ENCODE results near the gene STT3A. TPM values are rescaled to one million over a fixed set of nuclear protein-coding genes. Genes with fewer than 3 reads are reported as not detected.
"Not testable (repeated sequence)": the region's sequence is repeated elsewhere in the genome, so short reads cannot be mapped to it uniquely, and the experiment has no call there.

Gene STT3A
- total RNA-seq, 4 donors from 2014 or later = 66.8 to 135 (median 83.6) TPM

DNA sequence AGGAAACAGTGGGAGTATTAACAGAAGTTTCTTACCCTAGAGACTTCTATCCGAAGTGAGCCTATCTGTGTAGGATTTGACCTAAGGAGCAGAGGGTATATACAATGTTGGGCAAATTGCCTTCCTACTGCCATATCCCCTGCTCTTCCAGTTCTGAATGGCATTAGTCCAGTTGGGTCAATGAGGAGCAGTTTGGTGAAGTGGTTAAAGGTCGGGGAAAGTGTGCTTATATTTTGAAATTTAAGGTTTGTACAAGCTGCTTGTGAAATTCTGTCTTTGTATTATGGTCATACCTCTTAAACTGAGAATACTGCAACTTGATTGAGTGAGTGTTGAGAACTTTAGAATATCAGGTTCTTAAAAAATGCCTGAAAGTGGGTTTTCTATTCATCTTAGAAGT, 21.7 kb upstream of the STT3A start:
- DNase-seq (ENCODE audit: low spot score) = no peak
- ATAC-seq (ENCODE audit: low FRiP score) = no peak
- TF ChIP-seq, protein P1, sequence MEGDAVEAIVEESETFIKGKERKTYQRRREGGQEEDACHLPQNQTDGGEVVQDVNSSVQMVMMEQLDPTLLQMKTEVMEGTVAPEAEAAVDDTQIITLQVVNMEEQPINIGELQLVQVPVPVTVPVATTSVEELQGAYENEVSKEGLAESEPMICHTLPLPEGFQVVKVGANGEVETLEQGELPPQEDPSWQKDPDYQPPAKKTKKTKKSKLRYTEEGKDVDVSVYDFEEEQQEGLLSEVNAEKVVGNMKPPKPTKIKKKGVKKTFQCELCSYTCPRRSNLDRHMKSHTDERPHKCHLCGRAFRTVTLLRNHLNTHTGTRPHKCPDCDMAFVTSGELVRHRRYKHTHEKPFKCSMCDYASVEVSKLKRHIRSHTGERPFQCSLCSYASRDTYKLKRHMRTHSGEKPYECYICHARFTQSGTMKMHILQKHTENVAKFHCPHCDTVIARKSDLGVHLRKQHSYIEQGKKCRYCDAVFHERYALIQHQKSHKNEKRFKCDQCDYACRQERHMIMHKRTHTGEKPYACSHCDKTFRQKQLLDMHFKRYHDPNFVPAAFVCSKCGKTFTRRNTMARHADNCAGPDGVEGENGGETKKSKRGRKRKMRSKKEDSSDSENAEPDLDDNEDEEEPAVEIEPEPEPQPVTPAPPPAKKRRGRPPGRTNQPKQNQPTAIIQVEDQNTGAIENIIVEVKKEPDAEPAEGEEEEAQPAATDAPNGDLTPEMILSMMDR (IDR thresholded peaks at IDR 0.05) = no peak

DNA sequence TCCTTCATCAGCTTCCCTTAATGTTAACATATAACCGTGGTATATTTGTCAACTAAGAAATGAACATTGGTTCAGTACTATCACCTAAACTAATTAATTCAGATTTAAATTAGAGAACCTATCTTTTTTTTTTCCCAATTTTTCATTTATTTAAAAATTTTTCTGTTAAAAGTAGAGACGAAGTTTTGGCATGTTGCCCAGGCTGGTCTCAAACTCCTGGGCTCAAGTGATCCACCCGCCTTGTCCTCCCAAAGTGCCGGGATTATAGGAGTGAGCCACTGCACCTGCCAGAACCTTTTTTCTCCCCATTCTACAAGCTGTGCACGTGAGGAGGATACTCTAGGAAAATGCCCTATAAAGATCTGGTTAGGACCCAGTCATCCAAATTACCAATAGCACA, 19.7 kb upstream of the STT3A start:
- DNase-seq (ENCODE audit: low spot score) (no peak), ATAC-seq (ENCODE audit: low FRiP score) (no peak)
- TF ChIP-seq, protein P1 (IDR thresholded peaks at IDR 0.05) = no peak

DNA sequence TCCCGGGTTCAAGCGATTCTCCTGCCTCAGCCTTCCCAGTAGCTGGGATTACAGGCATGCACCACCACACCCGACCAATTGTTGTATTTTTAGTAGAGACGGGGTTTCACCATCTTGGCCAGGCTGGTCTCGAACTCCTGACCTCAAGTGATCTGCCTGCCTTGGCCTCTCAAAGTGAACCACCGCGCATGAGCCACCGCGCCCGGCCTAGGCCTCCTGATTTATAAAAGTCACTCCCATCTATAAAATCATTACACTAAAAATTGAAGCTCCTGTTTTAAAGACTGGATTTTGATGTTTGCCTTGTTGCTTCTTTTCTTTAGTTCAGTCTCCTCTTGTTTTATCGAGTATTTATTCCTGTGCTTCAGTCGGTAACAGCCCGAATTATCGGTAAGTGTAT, 15.5 kb upstream of the STT3A start:
- ATAC-seq (ENCODE audit: low FRiP score); DNase-seq (ENCODE audit: low spot score): not testable (repeated sequence)

DNA sequence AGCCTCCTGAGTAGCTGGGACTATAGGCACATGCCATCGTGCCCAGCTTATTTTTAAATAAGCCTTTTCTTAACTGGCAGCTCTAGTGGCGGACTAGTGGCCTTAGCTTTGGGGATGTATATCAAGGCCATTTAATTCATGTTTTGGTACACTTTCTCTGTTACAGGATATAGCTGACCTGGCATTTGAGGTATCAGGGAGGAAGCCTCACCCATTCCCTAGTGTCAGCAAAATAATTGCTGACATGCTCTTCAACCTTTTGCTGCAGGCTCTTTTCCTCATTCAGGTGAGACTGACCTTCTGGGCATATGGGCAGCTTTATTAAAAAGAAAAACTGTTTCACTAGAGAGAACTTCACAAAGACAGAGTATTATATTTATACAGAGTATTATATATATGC, 13.9 kb upstream of the STT3A start:
- no peak for DNase-seq (ENCODE audit: low spot score)
- ATAC-seq (ENCODE audit: low FRiP score) = no peak
- TF ChIP-seq, protein P1 (IDR thresholded peaks at IDR 0.05) = no peak

DNA sequence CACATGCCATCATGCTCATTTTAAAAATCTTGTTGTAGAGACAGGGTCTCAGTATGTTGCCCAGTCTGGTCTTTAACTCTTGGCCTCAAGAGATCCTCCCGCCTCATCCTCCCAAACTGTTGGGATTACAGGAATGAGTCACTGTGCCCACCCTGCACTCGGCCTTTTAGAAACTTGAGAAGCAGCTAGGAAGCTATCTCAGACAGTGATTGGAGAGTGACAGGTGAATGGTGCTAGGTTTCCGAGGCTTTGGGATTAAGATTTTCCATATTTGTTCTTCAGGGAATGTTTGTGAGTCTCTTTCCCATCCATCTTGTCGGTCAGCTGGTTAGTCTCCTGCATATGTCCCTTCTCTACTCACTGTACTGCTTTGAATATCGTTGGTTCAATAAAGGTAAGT, 12.8 kb upstream of the STT3A start:
- no peak for DNase-seq (ENCODE audit: low spot score)
- ATAC-seq (ENCODE audit: low FRiP score) = no peak
- TF ChIP-seq, protein P1 (IDR thresholded peaks at IDR 0.05) = no peak

DNA sequence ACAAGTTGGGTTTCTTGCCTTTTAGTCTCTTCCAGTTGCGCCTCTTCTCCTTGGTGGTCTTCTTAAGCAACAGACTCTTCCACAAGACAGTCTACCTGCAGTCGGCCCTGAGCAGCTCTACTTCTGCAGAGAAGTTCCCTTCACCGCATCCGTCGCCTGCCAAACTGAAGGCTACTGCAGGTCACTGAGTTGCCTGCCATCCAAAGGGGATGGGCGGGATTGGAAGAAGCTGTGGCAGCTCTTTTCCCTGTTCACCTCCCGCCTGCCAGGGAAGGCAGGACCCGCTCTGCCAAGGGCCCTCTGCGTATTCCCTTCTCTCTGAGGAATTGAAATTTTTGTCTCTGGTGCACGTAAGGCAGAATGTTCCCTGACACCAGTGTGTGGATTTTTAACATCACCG, 9.2 kb upstream of the STT3A start:
- DNase-seq (ENCODE audit: low spot score) (no peak), ATAC-seq (ENCODE audit: low FRiP score) (no peak)
- TF ChIP-seq, protein P1 (IDR thresholded peaks at IDR 0.05) = no peak

DNA sequence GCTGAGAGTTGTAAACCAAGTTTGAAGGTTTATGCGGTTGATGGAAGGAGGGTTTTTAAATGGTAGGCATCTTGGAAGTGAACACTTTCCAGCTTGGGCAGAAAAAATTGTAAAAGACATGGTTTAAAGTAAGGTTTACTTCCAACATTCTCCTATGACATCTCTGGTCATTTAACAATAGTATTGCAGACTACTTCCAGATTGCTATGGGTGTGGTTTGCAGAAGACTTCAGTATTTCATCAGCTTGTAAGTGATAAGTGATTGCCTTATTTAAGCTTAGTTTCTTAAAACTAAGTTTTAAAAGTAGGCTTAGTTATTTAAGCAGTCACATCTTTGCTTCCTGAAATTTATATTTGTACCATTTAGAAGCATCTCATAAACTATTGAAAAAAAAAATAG, 7.2 kb upstream of the STT3A start:
- TF ChIP-seq, protein P1 (IDR thresholded peaks at IDR 0.05) = no peak
- no peak for ATAC-seq (ENCODE audit: low FRiP score)
- DNase-seq (ENCODE audit: low spot score) = no peak

DNA sequence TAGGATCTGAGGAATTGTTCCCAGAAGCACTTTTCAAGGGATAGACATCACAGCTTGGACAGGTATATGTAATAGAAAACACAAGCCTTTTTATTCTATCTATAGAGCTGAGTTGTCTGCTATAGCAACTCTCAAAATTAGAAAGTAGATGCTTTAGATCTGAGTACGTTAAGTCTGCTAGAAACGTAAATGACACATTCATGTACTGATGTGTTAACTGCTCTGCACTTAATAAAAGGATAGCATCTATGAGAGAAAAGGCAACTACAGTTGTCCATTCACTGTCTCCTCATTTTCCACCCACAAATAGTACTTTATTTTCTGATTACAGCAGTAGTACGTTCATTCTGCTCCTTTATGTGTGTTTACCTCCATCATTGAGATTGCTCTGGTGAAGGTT, 6.0 kb upstream of the STT3A start:
- DNase-seq (ENCODE audit: low spot score) (no peak), ATAC-seq (ENCODE audit: low FRiP score) (no peak)
- TF ChIP-seq, protein P1 (IDR thresholded peaks at IDR 0.05) = no peak

Measured in omental fat pad (tissue), 4 donors.